ENCODE results near the gene SEC63.
"Not testable (repeated sequence)": the region's sequence is repeated elsewhere in the genome, so short reads cannot be mapped to it uniquely, and the experiment has no call there.

SEC63 gene

GRCh38 chr6:107917451-107918375 lies 40.3 kb downstream of the SEC63 start:
- no peak for TF ChIP-seq CTCF (IDR thresholded peaks at IDR 0.05)
- DNase-seq (ENCODE audit: low spot score) = no peak
- no peak overlapping the region for H3K27ac ChIP-seq
- no peak overlapping the region for H3K4me3 ChIP-seq

- DNase-seq (ENCODE audit: low spot score); H3K27ac ChIP-seq; H3K4me3 ChIP-seq: not testable (repeated sequence)
These were observed 41.0 kb downstream of the SEC63 start for GRCh38 chr6:107916961-107917360.

GRCh38 chr6:107911692-107912091 lies 46.3 kb downstream of the SEC63 start:
- no peak overlapping the region for H3K4me3 ChIP-seq
- DNase-seq (ENCODE audit: low spot score) = no peak
- no peak overlapping the region for H3K27ac ChIP-seq
- no peak for TF ChIP-seq CTCF (IDR thresholded peaks at IDR 0.05)

- H3K4me3 ChIP-seq = no peak overlapping the region
- no peak for TF ChIP-seq CTCF (IDR thresholded peaks at IDR 0.05)
- no peak for DNase-seq (ENCODE audit: low spot score)
- no peak overlapping the region for H3K27ac ChIP-seq
These were observed 63.1 kb downstream of the SEC63 start for GRCh38 chr6:107894809-107895396.

- DNase-seq (ENCODE audit: low spot score); H3K27ac ChIP-seq; H3K4me3 ChIP-seq: not testable (repeated sequence)
These were observed 67.6 kb downstream of the SEC63 start for GRCh38 chr6:107890431-107890830.

GRCh38 chr6:107885950-107886349 lies 72.1 kb downstream of the SEC63 start:
- not testable (repeated sequence) for DNase-seq (ENCODE audit: low spot score); H3K4me3 ChIP-seq; H3K27ac ChIP-seq

- no peak overlapping the region for H3K27ac ChIP-seq
- TF ChIP-seq CTCF (IDR thresholded peaks at IDR 0.05) = no peak
- DNase-seq (ENCODE audit: low spot score) = no peak
- no peak overlapping the region for H3K4me3 ChIP-seq
These were observed 78.1 kb downstream of the SEC63 start for GRCh38 chr6:107879941-107880340.

- no peak for TF ChIP-seq CTCF (IDR thresholded peaks at IDR 0.05)
- Histone ChIP-seq H3K4me3 (no peak overlapping the region), H3K27ac (no peak overlapping the region)
- no peak for DNase-seq (ENCODE audit: low spot score)
These were observed 80.0 kb downstream of the SEC63 start for GRCh38 chr6:107877968-107878367.

Data from coronary artery (tissue), 2 donors.